Upper lobe of left lung (tissue), 4 donors: ENCODE measurements around the gene KLLN.

ENCODE experiments used
- POLR2A ChIP-seq, 4 donors: fragments of 450-650 bp; IDR thresholded peaks; one replicate each; pipeline ENCODE4 v1.5.1; 2016 to 2017; ENCODE audit warnings: antibody characterized with exemption in 4 of 4, mild to moderate bottlenecking in 2 of 4
- TF ChIP-seq, protein P1 (sequence below), 6 experiments: fragments of 450-650 bp in 4 of 6; fragments of 200-600 bp in 2 of 6; sonication (generic) in 2 of 6; IDR thresholded peaks; one replicate each; pipeline ENCODE4 v1.5.1; 2016 to 2019; ENCODE audit warnings: antibody characterized with exemption in 6 of 6

DNA sequence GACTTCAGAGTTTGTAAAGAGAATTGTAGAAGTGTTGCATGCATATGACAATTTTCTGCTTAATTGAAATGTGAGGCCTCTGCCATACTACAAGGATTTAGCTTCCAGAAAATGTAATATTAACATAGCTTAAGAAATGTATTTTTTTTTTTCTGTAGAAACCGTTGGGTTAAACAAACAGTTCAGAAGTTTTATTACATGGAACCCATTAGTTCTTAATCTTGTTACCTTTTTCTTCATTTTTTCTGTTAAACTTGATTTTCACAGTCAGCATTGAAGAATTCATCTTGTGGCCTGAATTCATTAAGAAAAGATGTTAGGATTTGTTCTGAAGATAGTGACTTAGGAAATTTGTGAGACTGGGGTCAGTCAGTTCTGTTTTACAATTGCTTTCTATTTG is 4.9 kb upstream of the KLLN start:
- no peak for TF ChIP-seq POLR2A (IDR thresholded peaks at IDR 0.05)
- TF ChIP-seq, protein P1, sequence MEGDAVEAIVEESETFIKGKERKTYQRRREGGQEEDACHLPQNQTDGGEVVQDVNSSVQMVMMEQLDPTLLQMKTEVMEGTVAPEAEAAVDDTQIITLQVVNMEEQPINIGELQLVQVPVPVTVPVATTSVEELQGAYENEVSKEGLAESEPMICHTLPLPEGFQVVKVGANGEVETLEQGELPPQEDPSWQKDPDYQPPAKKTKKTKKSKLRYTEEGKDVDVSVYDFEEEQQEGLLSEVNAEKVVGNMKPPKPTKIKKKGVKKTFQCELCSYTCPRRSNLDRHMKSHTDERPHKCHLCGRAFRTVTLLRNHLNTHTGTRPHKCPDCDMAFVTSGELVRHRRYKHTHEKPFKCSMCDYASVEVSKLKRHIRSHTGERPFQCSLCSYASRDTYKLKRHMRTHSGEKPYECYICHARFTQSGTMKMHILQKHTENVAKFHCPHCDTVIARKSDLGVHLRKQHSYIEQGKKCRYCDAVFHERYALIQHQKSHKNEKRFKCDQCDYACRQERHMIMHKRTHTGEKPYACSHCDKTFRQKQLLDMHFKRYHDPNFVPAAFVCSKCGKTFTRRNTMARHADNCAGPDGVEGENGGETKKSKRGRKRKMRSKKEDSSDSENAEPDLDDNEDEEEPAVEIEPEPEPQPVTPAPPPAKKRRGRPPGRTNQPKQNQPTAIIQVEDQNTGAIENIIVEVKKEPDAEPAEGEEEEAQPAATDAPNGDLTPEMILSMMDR (IDR thresholded peaks at IDR 0.05) = no peak
